Measurements from ENCODE around the gene SLC25A47. TPM values are rescaled to one million over a fixed set of nuclear protein-coding genes. Genes with fewer than 3 reads are reported as not detected.
A peak's percentile ranks its signal among the peaks of the same experiment; 100 is the strongest.

Gene SLC25A47
- total and polyA plus RNA-seq, 9 of the 15 experiments (the other 6 are each of a cell fraction or from before 2014, with no cell fraction given), result 0.09 to 0.23 (median 0.22) TPM; not detected in 6

DNA sequence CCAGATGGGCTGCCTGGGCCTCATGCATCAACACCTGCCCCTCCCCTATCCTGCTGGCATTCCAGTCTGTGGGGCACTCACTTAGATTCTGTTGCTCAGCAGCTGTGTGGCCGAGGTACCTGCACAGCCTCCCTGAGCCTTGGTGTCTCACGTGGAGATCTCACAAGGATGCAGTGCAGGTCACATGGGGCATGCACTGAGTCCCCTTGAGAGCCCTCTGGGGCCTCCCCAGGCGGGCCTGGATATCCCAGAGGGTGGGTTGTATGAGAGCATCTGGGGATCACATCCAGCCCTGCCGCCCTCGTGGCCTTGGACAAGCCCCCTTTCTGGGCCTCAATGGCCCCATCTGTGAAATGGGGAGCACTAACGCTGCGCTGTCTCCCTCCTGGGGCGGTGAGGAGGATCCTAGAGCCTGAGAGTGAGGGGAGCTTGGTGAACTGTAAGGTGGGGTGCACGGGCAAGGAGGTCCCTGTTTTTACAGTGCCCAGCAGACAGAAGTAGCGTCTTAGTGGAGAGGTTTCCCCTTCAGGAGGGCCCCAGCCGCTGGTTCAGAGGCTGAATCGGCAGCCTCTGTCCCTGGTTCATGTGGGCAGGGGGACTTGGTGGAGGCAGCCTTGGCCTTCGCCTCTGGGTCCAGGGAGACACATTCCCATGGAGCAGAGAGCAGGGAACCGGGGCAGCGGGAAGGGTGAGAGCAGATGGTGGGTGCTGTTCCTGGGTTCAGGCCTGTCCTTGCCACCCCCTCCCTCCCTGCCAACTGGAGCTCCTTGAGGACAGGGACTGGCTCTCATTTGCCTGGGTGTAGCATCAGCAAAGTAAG is 791 bp upstream of the SLC25A47 start:
- no peak for DNase-seq (ENCODE audit: extremely low read depth in 1 of 4, low spot score in 3 of 4)
- Histone ChIP-seq H3K79me2 (ENCODE audit: control insufficient read depth, insufficient read depth, low read length) (no peaks in the 10 kb centered on the region), H3K4me1 (replicated peaks in 1 of 2; ENCODE audit: control insufficient read depth in 2 of 2, insufficient read depth in 2 of 2, low read length in 2 of 2) (peaks cover 6 to 31% of the 10 kb centered on the region in 2 experiments; a peak in 3 of 5 replicates), H3K27ac (ENCODE audit: extremely low read depth, low read depth, low read length) (no peak overlapping the region), H3K9ac (ENCODE audit: insufficient read depth in 1 of 2, low read depth in 2 of 2, low read length in 2 of 2) (no peak overlapping the region), H3K4me3 (no peak overlapping the region), H2AFZ (ENCODE audit: low read depth, low read length) (no peak overlapping the region), H3K9me3 (replicated peaks; ENCODE audit: control insufficient read depth, insufficient read depth, low read depth, low read length) (no peaks in the 10 kb centered on the region), H3K4me2 (ENCODE audit: insufficient read depth, low read length) (no peak overlapping the region), H3K9me1 (ENCODE audit: control insufficient read depth, insufficient read depth, low read length) (no peaks in the 10 kb centered on the region), H3K36me3 (ENCODE audit: control insufficient read depth, insufficient read depth, low read length) (no peaks in the 10 kb centered on the region), H4K20me1 (replicated peaks; ENCODE audit: control insufficient read depth, insufficient read depth, low read length) (no peaks in the 10 kb centered on the region), H3K27me3 (ENCODE audit: control insufficient read depth in 2 of 2, insufficient read depth in 2 of 2, low read length in 2 of 2) (peaks cover 0 to 8% of the 10 kb centered on the region in 2 experiments; a peak in 2 of 5 replicates)
- in situ Hi-C loops (cut with MboI) (no loop called here), intact Hi-C loops (cut with micrococcal nuclease) (no loop called here)
- FAIRE-seq, result no peak
- CTCF ChIA-PET (ENCODE audit: low intra/inter-chr PET ratio), result no interaction called here
- ATAC-seq, result no peak
- BruUV-seq (replicated peaks), result no TSS peak
- POLR2A ChIA-PET, result interaction anchor here (0.5 to 3.6 kb wide), 3 partner anchors 10 to 36 kb away, joined by 3 to 29 read pairs (median 5); no protein-coding TSS in a partner anchor
- no peak for TF ChIP-seq PCBP1 (IDR thresholded peaks at IDR 0.05; ENCODE audit: low read depth, low read length, poor library complexity, severe bottlenecking)
- peak; percentile 49 for TF ChIP-seq BCOR (IDR thresholded peaks at IDR 0.05)
- TF ChIP-seq, protein P1, sequence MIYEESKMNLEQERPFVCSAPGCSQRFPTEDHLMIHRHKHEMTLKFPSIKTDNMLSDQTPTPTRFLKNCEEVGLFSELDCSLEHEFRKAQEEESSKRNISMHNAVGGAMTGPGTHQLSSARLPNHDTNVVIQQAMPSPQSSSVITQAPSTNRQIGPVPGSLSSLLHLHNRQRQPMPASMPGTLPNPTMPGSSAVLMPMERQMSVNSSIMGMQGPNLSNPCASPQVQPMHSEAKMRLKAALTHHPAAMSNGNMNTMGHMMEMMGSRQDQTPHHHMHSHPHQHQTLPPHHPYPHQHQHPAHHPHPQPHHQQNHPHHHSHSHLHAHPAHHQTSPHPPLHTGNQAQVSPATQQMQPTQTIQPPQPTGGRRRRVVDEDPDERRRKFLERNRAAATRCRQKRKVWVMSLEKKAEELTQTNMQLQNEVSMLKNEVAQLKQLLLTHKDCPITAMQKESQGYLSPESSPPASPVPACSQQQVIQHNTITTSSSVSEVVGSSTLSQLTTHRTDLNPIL (CRISPR knock-in tag; IDR thresholded peaks at IDR 0.05), result no peak
- TF ChIP-seq ILF3 (IDR thresholded peaks at IDR 0.05; ENCODE audit: borderline replicate concordance), result no peak
- TF ChIP-seq, protein P2, sequence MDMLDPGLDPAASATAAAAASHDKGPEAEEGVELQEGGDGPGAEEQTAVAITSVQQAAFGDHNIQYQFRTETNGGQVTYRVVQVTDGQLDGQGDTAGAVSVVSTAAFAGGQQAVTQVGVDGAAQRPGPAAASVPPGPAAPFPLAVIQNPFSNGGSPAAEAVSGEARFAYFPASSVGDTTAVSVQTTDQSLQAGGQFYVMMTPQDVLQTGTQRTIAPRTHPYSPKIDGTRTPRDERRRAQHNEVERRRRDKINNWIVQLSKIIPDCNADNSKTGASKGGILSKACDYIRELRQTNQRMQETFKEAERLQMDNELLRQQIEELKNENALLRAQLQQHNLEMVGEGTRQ (CRISPR knock-in tag; IDR thresholded peaks at IDR 0.05), result 0 out of 2 replicates have a peak, but pooled peaks have one; percentile 12
- no peak for TF ChIP-seq ZNF586 (CRISPR knock-in tag; conservative IDR thresholded peaks at IDR 0.05)
- TF ChIP-seq ZFPM2 (CRISPR knock-in tag; IDR thresholded peaks at IDR 0.05), result no peak
- peak in 1 of 2 experiments; percentile 32; a peak in 1 of 4 replicates for TF ChIP-seq KDM1A (IDR thresholded peaks at IDR 0.05)
- TF ChIP-seq MCM3 (IDR thresholded peaks at IDR 0.05), result no peak
- TF ChIP-seq, protein P3, sequence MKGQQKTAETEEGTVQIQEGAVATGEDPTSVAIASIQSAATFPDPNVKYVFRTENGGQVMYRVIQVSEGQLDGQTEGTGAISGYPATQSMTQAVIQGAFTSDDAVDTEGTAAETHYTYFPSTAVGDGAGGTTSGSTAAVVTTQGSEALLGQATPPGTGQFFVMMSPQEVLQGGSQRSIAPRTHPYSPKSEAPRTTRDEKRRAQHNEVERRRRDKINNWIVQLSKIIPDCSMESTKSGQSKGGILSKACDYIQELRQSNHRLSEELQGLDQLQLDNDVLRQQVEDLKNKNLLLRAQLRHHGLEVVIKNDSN (CRISPR knock-in tag; IDR thresholded peaks at IDR 0.05), result peak; percentile 28; the same call in 1 of the 2 replicates
- 24% methylated on average over 13 of the region's 15 CpGs for WGBS (ENCODE audit: insufficient coverage, low coverage, missing lambda C conversion rate)

All from K562 (cell line).